ENCODE measurements around the gene RALGAPA2.

DNA sequence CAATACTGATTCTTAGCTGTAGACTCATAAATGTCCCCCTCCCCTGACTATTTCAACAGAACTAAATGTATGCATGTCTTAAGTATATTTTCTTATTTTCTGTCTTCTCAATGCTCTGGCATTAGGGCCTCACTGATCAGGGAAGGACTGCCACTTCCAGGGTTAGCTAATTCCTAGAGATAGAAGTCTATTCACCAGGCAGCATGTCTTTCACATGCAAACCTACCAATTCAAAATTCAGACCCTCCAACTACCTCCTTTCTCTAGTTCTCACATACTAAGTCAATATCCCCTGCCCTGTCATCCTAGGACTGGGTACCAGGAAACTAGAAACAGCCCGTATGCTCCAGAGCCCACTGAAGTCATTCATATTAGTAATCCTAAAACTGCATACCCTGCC, 132.3 kb downstream of the RALGAPA2 start:
- TF ChIP-seq, protein P1, sequence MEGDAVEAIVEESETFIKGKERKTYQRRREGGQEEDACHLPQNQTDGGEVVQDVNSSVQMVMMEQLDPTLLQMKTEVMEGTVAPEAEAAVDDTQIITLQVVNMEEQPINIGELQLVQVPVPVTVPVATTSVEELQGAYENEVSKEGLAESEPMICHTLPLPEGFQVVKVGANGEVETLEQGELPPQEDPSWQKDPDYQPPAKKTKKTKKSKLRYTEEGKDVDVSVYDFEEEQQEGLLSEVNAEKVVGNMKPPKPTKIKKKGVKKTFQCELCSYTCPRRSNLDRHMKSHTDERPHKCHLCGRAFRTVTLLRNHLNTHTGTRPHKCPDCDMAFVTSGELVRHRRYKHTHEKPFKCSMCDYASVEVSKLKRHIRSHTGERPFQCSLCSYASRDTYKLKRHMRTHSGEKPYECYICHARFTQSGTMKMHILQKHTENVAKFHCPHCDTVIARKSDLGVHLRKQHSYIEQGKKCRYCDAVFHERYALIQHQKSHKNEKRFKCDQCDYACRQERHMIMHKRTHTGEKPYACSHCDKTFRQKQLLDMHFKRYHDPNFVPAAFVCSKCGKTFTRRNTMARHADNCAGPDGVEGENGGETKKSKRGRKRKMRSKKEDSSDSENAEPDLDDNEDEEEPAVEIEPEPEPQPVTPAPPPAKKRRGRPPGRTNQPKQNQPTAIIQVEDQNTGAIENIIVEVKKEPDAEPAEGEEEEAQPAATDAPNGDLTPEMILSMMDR (IDR thresholded peaks at IDR 0.05), result no peak
- no peak for TF ChIP-seq SIN3A (IDR thresholded peaks at IDR 0.05; ENCODE audit: borderline replicate concordance, insufficient read depth, low read depth, low read length)
- TF ChIP-seq POLR2AphosphoS5 (IDR thresholded peaks at IDR 0.05; ENCODE audit: low read depth, low read length), result no peak

All from Panc1 (cell line).